Kidney glomerular epithelial cell (primary cell): ENCODE results near the gene PSORS1C1.
A peak's percentile ranks its signal among the peaks of the same experiment; 100 is the strongest.
"Not testable (repeated sequence)": the region's sequence is repeated elsewhere in the genome, so short reads cannot be mapped to it uniquely, and the experiment has no call there.

Experiments
- DNase-seq: peaks from one replicate; lab custom pipeline; 2025; lab: John Stamatoyannopoulos, UW

The PSORS1C1 gene

GRCh38 chr6:31114541-31114878 lies at the start of gene PSORS1C1:
Gene PSORS1C1, plus strand, starts transcription at chr6:31114800. Its CDS starts 14,833 bp downstream, at chr6:31129633.
- DNase-seq = peak; percentile 94

DNA sequence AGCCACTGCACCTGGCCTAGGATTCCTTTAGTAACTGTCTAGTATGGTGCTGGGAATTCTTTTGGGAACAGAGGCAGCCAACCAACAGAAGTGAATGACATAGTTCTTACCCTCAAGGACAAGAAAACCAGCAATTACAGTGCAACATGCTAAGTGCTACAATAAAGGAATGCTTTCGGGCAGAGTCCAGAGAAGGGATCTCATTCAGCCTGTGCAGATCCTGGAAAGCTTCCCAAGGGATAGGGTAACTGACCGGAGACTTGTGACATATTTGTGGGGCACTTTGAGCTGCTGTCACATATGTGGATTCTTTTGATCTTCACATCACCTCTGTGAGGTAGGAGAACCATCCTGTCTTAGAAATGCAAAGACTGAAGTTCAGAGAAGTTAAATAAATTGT lies 49.0 kb upstream of the PSORS1C1 start:
- no peak for DNase-seq

GRCh38 chr6:31067028-31067427 lies 47.6 kb upstream of the PSORS1C1 start:
- DNase-seq = not testable (repeated sequence)

- not testable (repeated sequence) for DNase-seq
Observed at GRCh38 chr6:31067891-31068668, 46.5 kb upstream of the PSORS1C1 start.

- DNase-seq = peak; percentile 93
Observed at GRCh38 chr6:31068669-31069340, 45.8 kb upstream of the PSORS1C1 start.

DNA sequence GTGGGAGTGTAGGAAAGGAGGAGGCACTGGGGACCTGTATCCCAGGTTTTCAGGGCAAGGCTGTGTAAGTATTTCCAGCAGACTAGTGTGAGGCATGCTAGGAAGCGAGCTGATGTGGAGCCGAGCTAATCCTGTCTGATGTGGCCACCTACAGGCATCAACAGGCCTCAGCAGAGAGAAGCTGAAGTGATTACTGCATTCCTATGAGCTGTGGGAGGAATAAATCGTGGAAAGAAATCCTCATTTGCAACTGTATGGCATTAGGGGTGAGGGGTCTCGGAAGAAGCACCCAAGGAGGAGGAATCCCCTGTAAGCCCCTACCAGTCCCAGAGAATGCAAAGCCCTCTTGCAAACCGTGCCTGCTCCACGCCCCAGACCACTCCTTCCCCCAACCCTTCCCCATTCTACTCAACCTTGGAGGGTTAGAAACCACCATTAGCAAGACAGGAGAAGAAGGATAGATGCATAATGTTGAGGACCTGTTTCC lies 43.8 kb upstream of the PSORS1C1 start:
- DNase-seq = peak; percentile 74

GRCh38 chr6:31074401-31074800 lies 40.2 kb upstream of the PSORS1C1 start:
- no peak for DNase-seq

DNA sequence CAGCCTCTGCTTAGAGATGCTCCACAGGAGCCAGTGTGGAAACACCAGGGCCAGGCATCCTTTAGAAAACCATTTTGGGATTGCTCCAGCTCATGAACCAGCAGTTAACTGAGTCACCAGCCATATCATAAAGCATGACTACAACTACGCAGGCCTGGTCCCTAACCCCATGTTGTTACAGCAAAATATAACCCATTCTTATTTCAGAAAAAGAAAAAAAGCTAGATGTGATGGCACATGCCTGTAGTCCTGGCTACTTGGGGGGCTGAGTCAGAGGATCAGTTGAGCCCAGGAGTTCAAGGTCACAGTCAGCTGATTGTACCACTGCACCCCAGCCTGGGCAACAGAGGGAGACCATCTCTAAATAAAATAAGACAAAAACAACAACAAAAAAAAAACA lies 39.1 kb upstream of the PSORS1C1 start:
- DNase-seq = no peak

- no peak for DNase-seq
Observed at GRCh38 chr6:31076611-31077010, 38.0 kb upstream of the PSORS1C1 start.

- DNase-seq = peak; percentile 58
Observed at GRCh38 chr6:31079656-31080261, 34.8 kb upstream of the PSORS1C1 start.

DNA sequence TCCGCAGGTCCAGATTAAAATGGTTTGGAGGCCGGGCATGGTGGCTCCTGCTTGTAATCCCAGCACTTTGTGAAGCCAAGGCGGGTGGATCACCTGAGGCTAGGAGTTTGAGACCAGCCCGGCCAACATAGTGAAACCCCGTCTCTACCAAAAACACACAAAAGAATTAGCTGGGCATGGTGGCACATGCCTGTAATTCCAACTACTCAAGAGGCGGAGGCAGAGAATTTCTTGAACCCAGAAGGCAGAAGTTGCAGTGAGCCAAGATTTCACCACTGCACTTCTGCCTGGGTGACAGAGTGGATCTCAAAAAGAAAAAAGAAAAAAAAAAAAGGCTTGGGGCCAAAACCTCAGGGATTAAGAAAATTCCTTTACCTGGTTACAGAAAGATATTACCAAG lies 32.7 kb upstream of the PSORS1C1 start:
- no peak for DNase-seq

DNA sequence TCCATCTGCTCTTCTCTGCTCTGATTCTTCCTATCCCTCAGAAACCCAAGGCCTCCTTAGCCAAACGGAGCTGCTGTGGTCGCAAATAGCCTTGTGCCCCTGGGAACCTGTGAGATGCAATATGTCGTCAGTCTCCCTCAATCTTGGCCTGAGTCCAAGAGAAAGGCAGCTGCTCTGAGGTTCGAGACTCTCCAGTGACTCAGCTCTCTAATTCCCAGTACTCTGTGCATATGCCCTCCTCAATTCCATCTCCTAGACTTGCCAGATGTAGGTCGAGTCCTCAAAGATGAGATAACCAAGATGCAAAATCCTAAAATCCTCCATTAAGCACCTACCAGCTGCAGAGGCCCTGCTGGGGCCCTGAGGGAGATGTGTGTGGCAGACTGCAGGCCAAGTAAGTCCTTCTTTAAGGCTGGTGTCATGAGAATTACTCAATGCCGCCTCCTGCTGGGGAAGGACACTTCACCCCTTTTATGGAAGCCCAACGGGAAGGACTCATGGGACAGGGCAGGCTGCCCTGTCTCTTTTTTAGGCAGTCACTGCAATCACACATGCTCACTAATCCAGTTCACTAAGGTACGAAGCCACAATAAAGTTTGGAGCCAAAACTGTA lies 30.8 kb upstream of the PSORS1C1 start:
- no peak for DNase-seq

- DNase-seq = peak; percentile 47
Observed at GRCh38 chr6:31086788-31087440, 27.7 kb upstream of the PSORS1C1 start.

DNA sequence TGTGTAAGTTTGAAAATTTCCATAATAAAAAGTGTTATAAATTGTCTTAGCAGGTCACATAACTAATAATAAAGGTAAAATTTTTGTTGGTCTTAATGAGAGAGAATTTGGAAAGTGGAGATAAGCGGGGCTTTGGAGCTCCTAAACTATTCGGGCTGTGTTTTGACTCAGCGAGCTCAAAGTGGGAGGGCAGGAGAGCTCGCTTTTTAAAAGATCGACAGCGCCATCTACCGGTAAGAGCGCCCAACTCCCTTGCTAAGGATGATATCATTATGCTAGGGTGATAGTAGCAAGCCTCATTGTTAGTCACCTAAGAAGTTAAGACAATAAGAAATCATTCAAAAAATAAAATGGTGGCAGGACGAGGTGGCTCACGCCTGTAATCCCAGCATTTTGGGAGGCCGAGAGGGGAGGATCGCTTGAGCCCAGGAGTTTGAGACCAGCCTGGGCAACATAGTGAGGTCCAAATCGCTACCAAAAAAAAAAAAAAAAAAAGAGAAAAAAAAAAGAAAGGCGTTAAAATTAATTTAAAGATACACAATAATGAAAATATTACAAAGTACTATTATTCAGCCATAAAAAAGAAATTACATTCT lies 27.0 kb upstream of the PSORS1C1 start:
- peak; percentile 85 for DNase-seq

DNA sequence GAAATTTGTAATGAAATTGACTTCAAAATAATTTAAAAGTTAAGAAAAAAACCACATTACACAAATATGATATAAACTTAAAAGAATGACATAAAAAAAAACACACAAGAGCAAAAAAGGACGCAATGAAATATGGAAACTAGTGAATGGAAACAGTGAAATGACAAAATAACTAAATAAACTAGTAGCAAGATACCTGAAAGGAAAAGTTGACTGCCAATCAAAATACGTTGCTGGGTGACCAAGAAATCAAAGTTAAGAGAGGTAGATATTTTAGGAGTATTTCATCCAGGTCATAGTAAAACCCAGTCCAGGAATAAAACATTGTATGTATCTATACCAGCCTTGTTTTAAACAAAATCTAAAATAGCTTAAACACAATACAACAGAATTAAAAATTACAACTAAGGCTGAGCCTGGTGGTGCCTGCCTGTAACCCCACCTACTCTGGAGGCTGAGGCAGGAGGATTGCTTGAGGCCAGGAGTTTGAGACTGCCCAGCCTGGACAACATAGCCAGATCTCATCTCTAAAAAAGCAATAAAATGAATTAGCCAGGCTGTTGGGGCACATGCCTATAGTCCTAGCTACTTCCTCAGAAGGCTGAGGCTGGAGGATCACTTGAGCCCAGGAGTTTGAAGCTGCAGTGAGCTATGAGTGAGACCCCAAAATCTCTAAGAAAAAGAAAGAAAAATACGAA lies 24.2 kb upstream of the PSORS1C1 start:
- DNase-seq = no peak

GRCh38 chr6:31090973-31091364 lies 23.6 kb upstream of the PSORS1C1 start:
- no peak for DNase-seq

DNA sequence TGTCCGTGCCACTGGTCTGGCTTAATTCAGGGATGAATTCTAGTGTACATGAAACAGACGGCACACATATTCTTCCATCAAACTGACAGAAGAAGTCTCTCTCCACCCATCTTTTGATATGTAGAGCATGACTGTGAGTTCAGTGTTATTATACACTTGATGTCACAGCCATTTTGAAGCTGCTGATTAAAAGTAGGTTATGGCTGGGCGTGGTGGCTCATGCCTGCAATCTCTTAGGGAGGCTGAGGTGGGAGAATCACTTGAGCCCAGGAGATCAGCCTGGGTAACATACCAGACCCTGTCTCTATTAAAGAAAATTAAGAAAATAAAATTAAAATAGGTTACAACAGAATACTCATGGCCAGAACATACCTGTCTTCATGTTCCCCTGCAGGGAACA lies 22.9 kb upstream of the PSORS1C1 start:
- no peak for DNase-seq

- DNase-seq = no peak
Observed at GRCh38 chr6:31092238-31092637, 22.4 kb upstream of the PSORS1C1 start.

- no peak for DNase-seq
Observed at GRCh38 chr6:31092769-31093505, 21.7 kb upstream of the PSORS1C1 start.

DNA sequence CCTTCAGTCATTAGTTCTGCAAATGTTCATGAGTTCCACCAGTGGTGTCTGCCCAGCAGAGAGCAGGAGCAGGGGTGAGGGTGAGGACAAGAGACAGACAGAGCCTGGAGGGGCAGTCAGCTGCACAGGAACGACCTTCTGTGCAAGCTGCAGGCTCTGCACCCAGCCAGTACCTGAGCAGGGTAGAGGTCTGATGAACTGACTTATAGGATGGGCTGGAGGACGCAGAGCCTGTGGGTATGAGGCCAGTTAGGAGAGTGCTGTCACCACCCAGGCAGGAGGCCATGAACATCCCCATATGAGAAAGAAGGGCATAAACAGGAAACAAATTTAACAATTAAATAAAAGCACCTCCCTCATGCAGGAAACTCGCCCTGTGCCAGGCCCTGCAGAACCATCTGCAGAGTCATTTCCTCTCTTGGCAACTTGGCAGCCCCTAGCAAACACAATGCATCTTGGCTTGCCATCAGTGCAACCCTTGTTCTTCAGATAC lies 20.2 kb upstream of the PSORS1C1 start:
- DNase-seq = no peak
